ENCODE measurements around the gene SIGLEC9. TPM values are rescaled to one million over a fixed set of nuclear protein-coding genes. Genes with fewer than 3 reads are reported as not detected.

The SIGLEC9 gene
- total RNA-seq, 1 donor from 2014 or later, result 0.85 TPM

DNA sequence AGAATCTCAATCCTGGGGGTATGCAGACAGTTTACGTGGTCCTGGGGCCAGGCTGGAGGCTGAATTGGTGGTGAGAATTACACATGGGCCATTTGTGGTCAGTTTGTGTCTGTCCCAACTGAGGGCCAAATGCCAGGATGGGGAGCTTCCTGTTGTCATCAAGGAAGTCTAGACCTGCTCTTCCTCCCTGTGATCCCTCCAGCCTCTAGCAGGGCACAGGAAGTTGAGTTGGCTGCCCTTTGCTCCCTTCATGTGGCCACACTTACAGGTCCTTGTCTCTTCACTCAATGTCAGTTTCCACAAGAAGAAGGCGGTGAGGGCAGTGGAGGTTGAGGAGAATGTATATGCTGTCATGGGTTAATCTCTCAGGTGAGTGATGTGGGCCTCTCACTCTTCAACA, 47.5 kb downstream of the SIGLEC9 start:
- intact Hi-C loops (cut with DNase I), result no loop called here
- H3K27me3 ChIP-seq, result no peaks in the 10 kb centered on the region
- H3K36me3 ChIP-seq, result no peaks in the 10 kb centered on the region
- no peak for DNase-seq (ENCODE audit: low spot score in 2 of 2)
- H3K9me3 ChIP-seq, result no peaks in the 10 kb centered on the region
- H3K27ac ChIP-seq, result no peak overlapping the region
- no peak overlapping the region for H3K4me3 ChIP-seq
- TF ChIP-seq, protein P1, sequence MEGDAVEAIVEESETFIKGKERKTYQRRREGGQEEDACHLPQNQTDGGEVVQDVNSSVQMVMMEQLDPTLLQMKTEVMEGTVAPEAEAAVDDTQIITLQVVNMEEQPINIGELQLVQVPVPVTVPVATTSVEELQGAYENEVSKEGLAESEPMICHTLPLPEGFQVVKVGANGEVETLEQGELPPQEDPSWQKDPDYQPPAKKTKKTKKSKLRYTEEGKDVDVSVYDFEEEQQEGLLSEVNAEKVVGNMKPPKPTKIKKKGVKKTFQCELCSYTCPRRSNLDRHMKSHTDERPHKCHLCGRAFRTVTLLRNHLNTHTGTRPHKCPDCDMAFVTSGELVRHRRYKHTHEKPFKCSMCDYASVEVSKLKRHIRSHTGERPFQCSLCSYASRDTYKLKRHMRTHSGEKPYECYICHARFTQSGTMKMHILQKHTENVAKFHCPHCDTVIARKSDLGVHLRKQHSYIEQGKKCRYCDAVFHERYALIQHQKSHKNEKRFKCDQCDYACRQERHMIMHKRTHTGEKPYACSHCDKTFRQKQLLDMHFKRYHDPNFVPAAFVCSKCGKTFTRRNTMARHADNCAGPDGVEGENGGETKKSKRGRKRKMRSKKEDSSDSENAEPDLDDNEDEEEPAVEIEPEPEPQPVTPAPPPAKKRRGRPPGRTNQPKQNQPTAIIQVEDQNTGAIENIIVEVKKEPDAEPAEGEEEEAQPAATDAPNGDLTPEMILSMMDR (IDR thresholded peaks at IDR 0.05), result no peak
- H3K4me1 ChIP-seq, result no peaks in the 10 kb centered on the region

DNA sequence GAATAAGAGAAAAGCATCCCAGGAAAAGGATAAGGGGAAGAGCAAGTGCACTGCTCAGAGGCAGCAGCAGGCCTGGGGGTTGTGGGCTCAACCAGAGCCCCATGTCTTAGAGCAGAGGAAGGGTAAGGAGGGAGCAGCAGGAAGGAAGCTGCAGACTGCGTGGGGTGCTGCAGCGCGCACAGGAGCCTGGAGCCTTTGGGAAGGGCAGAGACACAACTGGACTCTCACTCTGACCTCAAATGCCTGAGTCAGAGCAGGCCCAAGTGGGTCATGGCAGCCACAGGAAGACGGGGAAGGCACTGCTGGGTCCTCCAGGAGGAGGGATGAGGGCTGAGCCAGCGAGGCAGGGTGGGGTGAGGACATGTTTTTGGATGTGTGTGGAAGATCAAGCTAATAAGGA, 49.0 kb downstream of the SIGLEC9 start:
- intact Hi-C loops (cut with DNase I), result no loop called here
- Histone ChIP-seq H3K4me3 (no peak overlapping the region), H3K27me3 (no peaks in the 10 kb centered on the region), H3K27ac (no peak overlapping the region), H3K4me1 (no peaks in the 10 kb centered on the region), H3K9me3 (no peaks in the 10 kb centered on the region), H3K36me3 (no peaks in the 10 kb centered on the region)
- TF ChIP-seq, protein P1 (IDR thresholded peaks at IDR 0.05), result no peak
- DNase-seq (ENCODE audit: low spot score in 2 of 2), result no peak

DNA sequence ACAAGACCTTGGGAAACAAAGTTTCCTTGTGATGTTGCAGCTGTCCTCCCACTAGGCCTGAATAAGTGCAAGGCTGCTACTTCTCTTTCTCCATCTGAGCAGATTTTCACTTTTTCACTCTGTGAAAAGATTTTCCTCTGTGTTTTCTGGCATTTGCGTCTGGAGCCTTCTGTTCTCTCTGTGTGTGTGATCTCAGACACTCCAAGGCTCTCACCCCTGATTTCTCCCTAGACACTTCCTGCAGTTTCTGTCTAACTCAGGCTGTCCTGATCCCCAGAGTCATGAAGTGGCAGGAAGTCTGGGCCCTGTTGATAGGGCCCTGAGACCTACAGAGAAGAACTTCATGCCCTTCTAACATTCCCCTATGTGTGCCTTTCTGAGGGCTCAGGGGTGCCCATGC, 54.5 kb downstream of the SIGLEC9 start:
- no peak for DNase-seq (ENCODE audit: low spot score in 2 of 2)
- intact Hi-C loops (cut with DNase I), result no loop called here
- H3K9me3 ChIP-seq, result no peaks in the 10 kb centered on the region
- H3K27ac ChIP-seq, result no peak overlapping the region
- no peak overlapping the region for H3K4me3 ChIP-seq
- no peaks in the 10 kb centered on the region for H3K4me1 ChIP-seq
- H3K36me3 ChIP-seq, result no peaks in the 10 kb centered on the region
- no peaks in the 10 kb centered on the region for H3K27me3 ChIP-seq
- TF ChIP-seq, protein P1 (IDR thresholded peaks at IDR 0.05), result no peak

Other genes with a start within 250 kb of the SIGLEC9 start
- not detected for gene KLK4, start 213.5 kb upstream of the SIGLEC9 start, total RNA-seq
- not detected for gene KLK5, start 171.9 kb upstream of the SIGLEC9 start, total RNA-seq
- not detected for gene KLK6, start 155.3 kb upstream of the SIGLEC9 start, total RNA-seq
- gene KLK7, start 141.0 kb upstream of the SIGLEC9 start, total RNA-seq, result not detected
- gene KLK8, start 123.3 kb upstream of the SIGLEC9 start, total RNA-seq, result not detected
- gene KLK10, start 105.2 kb upstream of the SIGLEC9 start, total RNA-seq, result 1.6 TPM
- gene KLK11, start 98.3 kb upstream of the SIGLEC9 start, total RNA-seq, result not detected
- not detected for gene KLK12, start 89.9 kb upstream of the SIGLEC9 start, total RNA-seq
- gene KLK13, start 59.8 kb upstream of the SIGLEC9 start, total RNA-seq, result not detected
- not detected for gene KLK14, start 42.0 kb upstream of the SIGLEC9 start, total RNA-seq
- gene CTU1, start 16.5 kb upstream of the SIGLEC9 start, total RNA-seq, result 8.9 TPM
- gene SIGLEC7, start 17.4 kb downstream of the SIGLEC9 start, total RNA-seq, result 4.8 TPM
- 1.3 TPM for gene CD33, start 100.2 kb downstream of the SIGLEC9 start, total RNA-seq
- not detected for gene SIGLECL1, start 126.2 kb downstream of the SIGLEC9 start, total RNA-seq
- 4.9 TPM for gene IGLON5, start 186.7 kb downstream of the SIGLEC9 start, total RNA-seq
- gene VSIG10L, start 217.2 kb downstream of the SIGLEC9 start, total RNA-seq, result 1.4 TPM
- 42.5 TPM for gene ETFB, start 241.5 kb downstream of the SIGLEC9 start, total RNA-seq
- gene CLDND2, start 244.1 kb downstream of the SIGLEC9 start, total RNA-seq, result not detected
- gene NKG7, start 247.7 kb downstream of the SIGLEC9 start, total RNA-seq, result 30.2 TPM

Data from ascending aorta (tissue), 2 donors.